HEK293 (cell line): ENCODE data around the gene ITPKB.

Experiments
- CTCF ChIA-PET: fragments of 350-600 bp; formaldehyde crosslinking; extraction: SDS; loops from one replicate; lab custom pipeline; 2021; ENCODE audit warnings: antibody characterized with exemption; lab: Yijun Ruan, JAX
- POLR2A ChIA-PET: fragments of 300-600 bp; formaldehyde crosslinking; extraction: SDS; loops from one replicate; lab custom pipeline; 2020; ENCODE audit warnings: antibody characterized with exemption, inconsistent platforms; lab: Yijun Ruan, JAX
- H3K27ac ChIP-seq: fragments of 200-500 bp; sonication (Bioruptor generic); 2 replicates; pipeline ENCODE4 v1.5.1; 2014; ENCODE audit warnings: low read depth, low read length, control low read depth, inconsistent platforms; ENCODE audit errors: extremely low read depth
- H3K36me3 ChIP-seq, 2 experiments: fragments of 200-500 bp in 1 of 2; sonication (Bioruptor generic) in 1 of 2; 1 replicate in 1 of 2; 2 replicates in 1 of 2; pipeline ENCODE4 v1.5.1; 2014 to 2017; ENCODE audit warnings: inconsistent platforms in 2 of 2, low read length in 2 of 2; ENCODE audit not compliant: control insufficient read depth in 2 of 2, insufficient read depth in 1 of 2
- H3K4me1 ChIP-seq: fragments of 200-500 bp; sonication (Bioruptor generic); 2 replicates; pipeline ENCODE4 v1.5.1; 2014; ENCODE audit warnings: mild to moderate bottlenecking, low read length, inconsistent platforms; ENCODE audit not compliant: control insufficient read depth, insufficient read depth
- H3K4me3 ChIP-seq: 2 replicates; pipeline ENCODE4 v1.5.1; 2011; ENCODE audit warnings: low read depth, mild to moderate bottlenecking, control low read depth, low read length, moderate library complexity
- H3K9me3 ChIP-seq: fragments of 200-500 bp; sonication (Bioruptor generic); 2 replicates; pipeline ENCODE4 v1.5.1; 2014; ENCODE audit warnings: low read depth, low read length, inconsistent platforms; ENCODE audit not compliant: control insufficient read depth, insufficient read depth
- BCL11A ChIP-seq: fragments of 450-650 bp; formaldehyde crosslinking; IDR thresholded peaks from 2 replicates; pipeline ENCODE4 v1.5.1; 2016; ENCODE audit warnings: low read depth, missing biosample characterization, missing genetic modification characterization
- KLF7 ChIP-seq: fragments of 450-650 bp; formaldehyde crosslinking; IDR thresholded peaks from 2 replicates; pipeline ENCODE4 v1.5.1; 2016; ENCODE audit warnings: missing biosample characterization, missing genetic modification characterization, borderline replicate concordance
- KLF9 ChIP-seq: fragments of 450-650 bp; formaldehyde crosslinking; IDR thresholded peaks from 2 replicates; pipeline ENCODE4 v1.5.1; 2016; ENCODE audit warnings: missing biosample characterization, missing genetic modification characterization, low read depth
- PRDM1 ChIP-seq: fragments of 450-650 bp; formaldehyde crosslinking; IDR thresholded peaks from 2 replicates; pipeline ENCODE4; 2016; ENCODE audit warnings: missing biosample characterization, missing genetic modification characterization
- REPIN1 ChIP-seq: fragments of 450-650 bp; formaldehyde crosslinking; IDR thresholded peaks from 2 replicates; pipeline ENCODE4 v1.5.1; 2017; ENCODE audit warnings: missing biosample characterization, missing genetic modification characterization, low read depth
- ZNF114 ChIP-seq: fragments of 450-650 bp; formaldehyde crosslinking; IDR thresholded peaks from 2 replicates; pipeline ENCODE4 v1.5.0; 2017; ENCODE audit warnings: missing biosample characterization, missing genetic modification characterization
- ZNF146 ChIP-seq: fragments of 450-650 bp; formaldehyde crosslinking; IDR thresholded peaks from 2 replicates; pipeline ENCODE4 v1.5.1; 2016; ENCODE audit warnings: missing biosample characterization, missing genetic modification characterization
- ZNF155 ChIP-seq: fragments of 450-650 bp; formaldehyde crosslinking; IDR thresholded peaks from 2 replicates; pipeline ENCODE4 v1.5.1; 2016; ENCODE audit warnings: missing biosample characterization, missing genetic modification characterization
- ZNF23 ChIP-seq: fragments of 450-650 bp; formaldehyde crosslinking; IDR thresholded peaks from 2 replicates; pipeline ENCODE4 v1.5.1; 2016; ENCODE audit warnings: missing biosample characterization, missing genetic modification characterization, borderline replicate concordance
- ZNF561 ChIP-seq: fragments of 450-650 bp; IDR thresholded peaks from 2 replicates; pipeline ENCODE4 v1.5.1; 2018; ENCODE audit warnings: missing biosample characterization, missing genetic modification characterization, borderline replicate concordance
- ZNF600 ChIP-seq: fragments of 450-650 bp; formaldehyde crosslinking; IDR thresholded peaks from 2 replicates; pipeline ENCODE4 v1.5.1; 2016; ENCODE audit warnings: missing biosample characterization, missing genetic modification characterization
- ZNF623 ChIP-seq: fragments of 450-650 bp; formaldehyde crosslinking; IDR thresholded peaks from 2 replicates; pipeline ENCODE4 v1.5.1; 2016; ENCODE audit warnings: missing biosample characterization, missing genetic modification characterization
- ZNF792 ChIP-seq: fragments of 450-650 bp; formaldehyde crosslinking; IDR thresholded peaks from 2 replicates; pipeline ENCODE4 v1.5.1; 2016; ENCODE audit warnings: missing biosample characterization, missing genetic modification characterization
- ZXDB ChIP-seq: fragments of 450-650 bp; formaldehyde crosslinking; IDR thresholded peaks from 2 replicates; pipeline ENCODE4 v1.5.1; 2016; ENCODE audit warnings: missing biosample characterization, missing genetic modification characterization
- TF ChIP-seq, protein P1 (sequence below): fragments of 450-650 bp; formaldehyde crosslinking; conservative IDR thresholded peaks from 2 replicates; pipeline ENCODE4 v1.5.1; 2016; ENCODE audit warnings: low read depth, missing biosample characterization, missing genetic modification characterization
- TF ChIP-seq, protein P2 (sequence below): fragments of 450-650 bp; formaldehyde crosslinking; IDR thresholded peaks from 2 replicates; pipeline ENCODE4 v1.5.1; 2016; ENCODE audit warnings: missing biosample characterization, missing genetic modification characterization
- TF ChIP-seq, protein P3 (sequence below): fragments of 450-650 bp; formaldehyde crosslinking; IDR thresholded peaks from 2 replicates; pipeline ENCODE4 v1.5.1; 2016; ENCODE audit warnings: missing biosample characterization, missing genetic modification characterization, borderline replicate concordance

ITPKB gene

DNA sequence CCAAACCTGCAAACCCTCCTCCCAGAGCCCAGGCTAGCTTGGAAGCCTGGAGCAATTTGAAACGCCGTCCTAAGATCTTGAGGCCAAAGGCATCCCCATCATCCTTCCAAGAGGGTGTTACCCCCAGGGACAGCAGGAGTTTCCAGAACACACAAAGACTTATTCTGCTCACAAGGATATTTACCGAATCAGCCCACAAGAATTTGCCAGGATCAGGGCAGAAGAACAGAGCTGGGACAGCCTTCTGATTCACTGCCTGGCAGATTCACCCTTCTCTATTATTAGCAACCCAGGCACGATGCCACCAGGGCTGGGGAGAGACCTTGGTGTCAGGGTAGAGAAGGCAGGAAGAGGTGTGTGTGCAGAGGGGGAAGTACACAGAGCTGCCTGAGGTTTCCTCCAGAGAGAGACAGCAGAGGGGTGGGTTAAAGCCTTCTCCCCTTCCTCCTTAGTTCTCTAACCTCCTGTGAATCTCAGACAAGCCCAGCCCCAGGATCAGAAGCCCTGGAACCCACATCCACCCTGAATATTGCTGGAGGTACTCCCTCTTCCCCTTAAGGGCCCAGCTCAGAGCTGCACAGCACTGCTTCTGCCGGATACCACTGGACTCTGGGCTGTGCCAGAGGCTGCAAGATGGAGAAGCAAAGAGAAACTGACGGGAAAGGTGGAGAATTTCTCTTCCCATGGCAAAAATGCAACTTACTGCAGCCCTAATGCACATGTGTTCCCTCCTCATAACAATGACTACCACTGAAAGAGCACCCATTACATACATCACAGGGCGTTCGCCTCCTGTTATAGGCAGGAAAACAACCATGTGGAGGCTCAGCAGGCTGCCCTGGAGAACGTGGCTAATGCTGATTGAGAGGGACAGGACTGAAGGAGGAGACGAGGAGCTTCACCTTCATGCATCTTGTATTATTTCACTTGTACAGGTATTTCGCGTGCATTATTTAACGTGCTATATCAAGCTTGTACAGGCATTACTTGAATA, 61.8 kb downstream of the ITPKB start:
- Histone ChIP-seq H3K9me3 (no peaks in the 10 kb centered on the region), H3K4me3 (no peak overlapping the region), H3K4me1 (peaks cover 8% of the 10 kb centered on the region), H3K27ac (no peak overlapping the region), H3K36me3 (no peaks in the 10 kb centered on the region)
- TF ChIP-seq REPIN1 (tag by site-specific recombination) (no peak), KLF9 (tag by site-specific recombination) (no peak), ZNF155 (tag by site-specific recombination) (no peak), ZNF600 (tag by site-specific recombination) (no peak), ZNF623 (tag by site-specific recombination) (no peak), ZXDB (tag by site-specific recombination) (no peak), ZNF561 (tag by site-specific recombination) (no peak), BCL11A (tag by site-specific recombination) (no peak), ZNF792 (tag by site-specific recombination) (no peak), ZNF114 (no peak), ZNF23 (tag by site-specific recombination) (no peak)
- TF ChIP-seq, protein P1, sequence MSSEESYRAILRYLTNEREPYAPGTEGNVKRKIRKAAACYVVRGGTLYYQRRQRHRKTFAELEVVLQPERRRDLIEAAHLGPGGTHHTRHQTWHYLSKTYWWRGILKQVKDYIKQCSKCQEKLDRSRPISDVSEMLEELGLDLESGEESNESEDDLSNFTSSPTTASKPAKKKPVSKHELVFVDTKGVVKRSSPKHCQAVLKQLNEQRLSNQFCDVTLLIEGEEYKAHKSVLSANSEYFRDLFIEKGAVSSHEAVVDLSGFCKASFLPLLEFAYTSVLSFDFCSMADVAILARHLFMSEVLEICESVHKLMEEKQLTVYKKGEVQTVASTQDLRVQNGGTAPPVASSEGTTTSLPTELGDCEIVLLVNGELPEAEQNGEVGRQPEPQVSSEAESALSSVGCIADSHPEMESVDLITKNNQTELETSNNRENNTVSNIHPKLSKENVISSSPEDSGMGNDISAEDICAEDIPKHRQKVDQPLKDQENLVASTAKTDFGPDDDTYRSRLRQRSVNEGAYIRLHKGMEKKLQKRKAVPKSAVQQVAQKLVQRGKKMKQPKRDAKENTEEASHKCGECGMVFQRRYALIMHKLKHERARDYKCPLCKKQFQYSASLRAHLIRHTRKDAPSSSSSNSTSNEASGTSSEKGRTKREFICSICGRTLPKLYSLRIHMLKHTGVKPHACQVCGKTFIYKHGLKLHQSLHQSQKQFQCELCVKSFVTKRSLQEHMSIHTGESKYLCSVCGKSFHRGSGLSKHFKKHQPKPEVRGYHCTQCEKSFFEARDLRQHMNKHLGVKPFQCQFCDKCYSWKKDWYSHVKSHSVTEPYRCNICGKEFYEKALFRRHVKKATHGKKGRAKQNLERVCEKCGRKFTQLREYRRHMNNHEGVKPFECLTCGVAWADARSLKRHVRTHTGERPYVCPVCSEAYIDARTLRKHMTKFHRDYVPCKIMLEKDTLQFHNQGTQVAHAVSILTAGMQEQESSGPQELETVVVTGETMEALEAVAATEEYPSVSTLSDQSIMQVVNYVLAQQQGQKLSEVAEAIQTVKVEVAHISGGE (tag by site-specific recombination), result no peak
- TF ChIP-seq, protein P2, sequence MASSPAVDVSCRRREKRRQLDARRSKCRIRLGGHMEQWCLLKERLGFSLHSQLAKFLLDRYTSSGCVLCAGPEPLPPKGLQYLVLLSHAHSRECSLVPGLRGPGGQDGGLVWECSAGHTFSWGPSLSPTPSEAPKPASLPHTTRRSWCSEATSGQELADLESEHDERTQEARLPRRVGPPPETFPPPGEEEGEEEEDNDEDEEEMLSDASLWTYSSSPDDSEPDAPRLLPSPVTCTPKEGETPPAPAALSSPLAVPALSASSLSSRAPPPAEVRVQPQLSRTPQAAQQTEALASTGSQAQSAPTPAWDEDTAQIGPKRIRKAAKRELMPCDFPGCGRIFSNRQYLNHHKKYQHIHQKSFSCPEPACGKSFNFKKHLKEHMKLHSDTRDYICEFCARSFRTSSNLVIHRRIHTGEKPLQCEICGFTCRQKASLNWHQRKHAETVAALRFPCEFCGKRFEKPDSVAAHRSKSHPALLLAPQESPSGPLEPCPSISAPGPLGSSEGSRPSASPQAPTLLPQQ, result no peak
- TF ChIP-seq, protein P3, sequence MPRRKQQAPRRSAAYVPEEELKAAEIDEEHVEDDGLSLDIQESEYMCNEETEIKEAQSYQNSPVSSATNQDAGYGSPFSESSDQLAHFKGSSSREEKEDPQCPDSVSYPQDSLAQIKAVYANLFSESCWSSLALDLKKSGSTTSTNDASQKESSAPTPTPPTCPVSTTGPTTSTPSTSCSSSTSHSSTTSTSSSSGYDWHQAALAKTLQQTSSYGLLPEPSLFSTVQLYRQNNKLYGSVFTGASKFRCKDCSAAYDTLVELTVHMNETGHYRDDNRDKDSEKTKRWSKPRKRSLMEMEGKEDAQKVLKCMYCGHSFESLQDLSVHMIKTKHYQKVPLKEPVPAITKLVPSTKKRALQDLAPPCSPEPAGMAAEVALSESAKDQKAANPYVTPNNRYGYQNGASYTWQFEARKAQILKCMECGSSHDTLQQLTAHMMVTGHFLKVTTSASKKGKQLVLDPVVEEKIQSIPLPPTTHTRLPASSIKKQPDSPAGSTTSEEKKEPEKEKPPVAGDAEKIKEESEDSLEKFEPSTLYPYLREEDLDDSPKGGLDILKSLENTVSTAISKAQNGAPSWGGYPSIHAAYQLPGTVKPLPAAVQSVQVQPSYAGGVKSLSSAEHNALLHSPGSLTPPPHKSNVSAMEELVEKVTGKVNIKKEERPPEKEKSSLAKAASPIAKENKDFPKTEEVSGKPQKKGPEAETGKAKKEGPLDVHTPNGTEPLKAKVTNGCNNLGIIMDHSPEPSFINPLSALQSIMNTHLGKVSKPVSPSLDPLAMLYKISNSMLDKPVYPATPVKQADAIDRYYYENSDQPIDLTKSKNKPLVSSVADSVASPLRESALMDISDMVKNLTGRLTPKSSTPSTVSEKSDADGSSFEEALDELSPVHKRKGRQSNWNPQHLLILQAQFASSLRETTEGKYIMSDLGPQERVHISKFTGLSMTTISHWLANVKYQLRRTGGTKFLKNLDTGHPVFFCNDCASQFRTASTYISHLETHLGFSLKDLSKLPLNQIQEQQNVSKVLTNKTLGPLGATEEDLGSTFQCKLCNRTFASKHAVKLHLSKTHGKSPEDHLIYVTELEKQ (tag by site-specific recombination), result no peak
- ChIA-PET CTCF (interaction anchor here (0.6 to 1.1 kb wide), 4 partner anchors 15 to 269 kb away, joined by 3 to 6 read pairs (median 4); partner anchors contain the start of gene PARP1), POLR2A (no interaction called here)

DNA sequence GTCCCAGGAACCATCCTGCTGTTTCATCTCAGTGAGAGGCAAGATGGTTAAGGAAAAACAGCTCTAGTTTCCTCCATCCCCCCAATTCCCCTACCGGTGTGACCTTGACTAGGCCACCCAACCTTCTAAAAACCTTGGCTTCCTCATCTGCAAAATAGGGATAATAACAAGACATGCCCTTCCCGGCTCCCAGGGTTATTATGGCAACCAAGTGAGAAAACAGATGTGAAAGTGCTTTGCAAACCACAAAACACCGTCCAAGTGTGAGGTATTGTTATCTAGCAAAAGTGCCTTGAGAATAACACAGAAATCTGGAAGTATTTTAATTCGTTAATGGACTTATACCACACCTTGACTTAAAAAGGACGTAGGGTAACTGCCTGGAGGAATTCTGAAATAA, 62.7 kb downstream of the ITPKB start:
- POLR2A ChIA-PET, result no interaction called here
- CTCF ChIA-PET, result interaction anchor here (1.1 kb wide), 1 partner anchor 15 kb away, joined by 3 read pairs; no protein-coding TSS in a partner anchor

More for the DNA sequence above, 62.7 kb downstream of the ITPKB start:
- Histone ChIP-seq H3K4me1 (peaks cover 8% of the 10 kb centered on the region), H3K36me3 (no peaks in the 10 kb centered on the region), H3K27ac (no peak overlapping the region), H3K9me3 (no peaks in the 10 kb centered on the region), H3K4me3 (no peak overlapping the region)
- TF ChIP-seq ZNF146 (no peak), KLF7 (no peak), PRDM1 (0 out of 2 replicates have a peak, but pooled peaks have one; percentile 12)
